HepG2 (cell line): ENCODE results near the gene PELO. TPM values are rescaled to one million over a fixed set of nuclear protein-coding genes. Genes with fewer than 3 reads are reported as not detected.

Source experiments
- CREB1 ChIP-seq, 2 experiments: fragments of 450-650 bp in 1 of 2; IDR thresholded peaks; 2 replicates each; pipeline ENCODE4 v1.6.1; 2016 to 2017; ENCODE audit warnings: control low read depth in 1 of 2, mild to moderate bottlenecking in 1 of 2, missing compliant biosample characterization in 1 of 2, missing genetic modification characterization in 1 of 2
- FOXK2 ChIP-seq: fragments of 450-650 bp; IDR thresholded peaks from 2 replicates; pipeline ENCODE4 v1.6.1; 2016
- FOXM1 ChIP-seq: sonication (generic); formaldehyde crosslinking; IDR thresholded peaks from 2 replicates; pipeline ENCODE4 v1.5.0; 2020; ENCODE audit warnings: missing genetic modification reagents
- HCFC1 ChIP-seq: fragments of 150-350 bp; IDR thresholded peaks from 2 replicates; pipeline ENCODE4 v1.6.1; 2014; ENCODE audit warnings: low read depth, low read length
- HNRNPUL1 ChIP-seq: fragments of 200-400 bp; formaldehyde crosslinking; IDR thresholded peaks from 2 replicates; pipeline ENCODE4 v1.6.1; 2017; ENCODE audit warnings: low read depth, mild to moderate bottlenecking, low read length, moderate library complexity
- ISX ChIP-seq: sonication (generic); formaldehyde crosslinking; conservative IDR thresholded peaks from 2 replicates; pipeline ENCODE4 v1.5.0; 2020; ENCODE audit warnings: missing genetic modification reagents
- KDM1A ChIP-seq: IDR thresholded peaks from 2 replicates; pipeline ENCODE4 v1.6.1; 2016; ENCODE audit warnings: missing compliant biosample characterization
- MTF1 ChIP-seq: sonication (generic); formaldehyde crosslinking; IDR thresholded peaks from 2 replicates; pipeline ENCODE4 v1.5.0; 2020; ENCODE audit warnings: missing genetic modification reagents
- MZF1 ChIP-seq: sonication (generic); formaldehyde crosslinking; IDR thresholded peaks from 2 replicates; pipeline ENCODE4 v1.8.1; 2023; ENCODE audit warnings: mild to moderate bottlenecking, missing genetic modification reagents, borderline replicate concordance
- NCOA2 ChIP-seq: sonication (generic); formaldehyde crosslinking; IDR thresholded peaks from 2 replicates; pipeline ENCODE4 v1.8.0; 2022; ENCODE audit warnings: inconsistent platforms
- NFATC3 ChIP-seq: sonication (generic); formaldehyde crosslinking; IDR thresholded peaks from 2 replicates; pipeline ENCODE4 v1.5.1; 2020; ENCODE audit warnings: mild to moderate bottlenecking, missing genetic modification reagents
- PAF1 ChIP-seq: IDR thresholded peaks from 2 replicates; pipeline ENCODE4 v1.6.1; 2016; ENCODE audit warnings: missing genetic modification reagents, missing compliant biosample characterization
- PTBP1 ChIP-seq: fragments of 200-400 bp; formaldehyde crosslinking; IDR thresholded peaks from 2 replicates; pipeline ENCODE4 v1.6.1; 2018; ENCODE audit warnings: low read length, low read depth; ENCODE audit not compliant: poor library complexity, severe bottlenecking
- RBFOX2 ChIP-seq: fragments of 200-400 bp; formaldehyde crosslinking; IDR thresholded peaks from 2 replicates; pipeline ENCODE4 v1.6.1; 2017; ENCODE audit warnings: low read depth, mild to moderate bottlenecking, low read length
- SP1 ChIP-seq, 2 experiments: fragments of 450-650 bp in 1 of 2; sonication (generic) in 1 of 2; formaldehyde crosslinking in 1 of 2; IDR thresholded peaks; 2 replicates each; pipeline versions ENCODE4 v1.4.0 to v1.6.1; 2016 to 2020; ENCODE audit warnings: missing genetic modification reagents in 1 of 2
- ZEB1 ChIP-seq: IDR thresholded peaks from 2 replicates; pipeline ENCODE4 v1.6.1; 2012; ENCODE audit warnings: mild to moderate bottlenecking, low read depth, inconsistent platforms; ENCODE audit not compliant: insufficient replicate concordance
- ZFP36 ChIP-seq: fragments of 150-350 bp; IDR thresholded peaks from 2 replicates; pipeline ENCODE4 v1.6.1; 2018; ENCODE audit warnings: borderline replicate concordance, low read length, low read depth; ENCODE audit not compliant: partially characterized antibody
- ZNF20 ChIP-seq: sonication (generic); formaldehyde crosslinking; IDR thresholded peaks from 2 replicates; pipeline ENCODE4 v1.4.0; 2020; ENCODE audit warnings: mild to moderate bottlenecking, moderate library complexity, missing genetic modification reagents
- ZNF256 ChIP-seq: sonication (generic); formaldehyde crosslinking; conservative IDR thresholded peaks from 2 replicates; pipeline ENCODE4 v1.4.0; 2020; ENCODE audit warnings: missing genetic modification reagents
- ZNF383 ChIP-seq: sonication (generic); formaldehyde crosslinking; IDR thresholded peaks from 2 replicates; pipeline ENCODE4 v1.4.0; 2020; ENCODE audit warnings: missing genetic modification reagents, mild to moderate bottlenecking, borderline replicate concordance
- ZNF546 ChIP-seq: sonication (generic); formaldehyde crosslinking; conservative IDR thresholded peaks from 2 replicates; pipeline ENCODE4 v1.8.1; 2023; ENCODE audit warnings: mild to moderate bottlenecking, missing genetic modification reagents
- ZNF549 ChIP-seq: sonication (generic); formaldehyde crosslinking; IDR thresholded peaks from 2 replicates; pipeline ENCODE4 v1.5.0; 2020; ENCODE audit warnings: missing genetic modification reagents
- ZNF607 ChIP-seq: sonication (generic); formaldehyde crosslinking; IDR thresholded peaks from 2 replicates; pipeline ENCODE4 v1.5.1; 2020; ENCODE audit warnings: missing genetic modification reagents, mild to moderate bottlenecking, borderline replicate concordance
- ZNF629 ChIP-seq: sonication (generic); formaldehyde crosslinking; conservative IDR thresholded peaks from 2 replicates; pipeline ENCODE4 v1.5.0; 2020; ENCODE audit warnings: missing genetic modification reagents
- ZNF784 ChIP-seq: sonication (generic); formaldehyde crosslinking; IDR thresholded peaks from 2 replicates; pipeline ENCODE4 v1.5.1; 2020; ENCODE audit warnings: missing genetic modification reagents, mild to moderate bottlenecking, borderline replicate concordance
- polyA plus RNA-seq, 8 experiments: library from polyadenylated mRNA; depleted of rRNA in 3 of 8; stranded (reverse) in 7 of 8; unstranded in 1 of 8; fragments of >200 nt; fragmentation: Illumina TruSeq in 4 of 8; extraction: Trizol in 4 of 8; gene quantifications; 2 replicates each; pipeline versions ENCODE4 v1.2.1 to v1.2.3, GENCODE V29; 2011 to 2016; ENCODE audit warnings: low read depth in 4 of 8, missing spikeins in 1 of 8, mixed read lengths in 1 of 8; ENCODE audit not compliant: insufficient read depth in 1 of 8
- total RNA-seq, 5 experiments: library from RNA; depleted of rRNA; stranded (reverse); fragments of >200 nt; fragmentation: Illumina TruSeq; extraction: Trizol; gene quantifications; 2 replicates each; pipeline ENCODE4 v1.2.3, GENCODE V29; 2016; ENCODE audit warnings: low read depth in 1 of 5
- TF ChIP-seq, protein P1 (sequence below): sonication (generic); formaldehyde crosslinking; IDR thresholded peaks from 2 replicates; pipeline ENCODE4 v1.4.0; 2020; ENCODE audit warnings: missing genetic modification reagents, borderline replicate concordance
- TF ChIP-seq, protein P2 (sequence below): sonication (generic); formaldehyde crosslinking; IDR thresholded peaks from 2 replicates; pipeline ENCODE4 v1.5.0; 2020; ENCODE audit warnings: missing genetic modification reagents

PELO gene
- total and polyA plus RNA-seq, 2 of the 13 experiments (the other 11 are each of a cell fraction or from before 2014, with no cell fraction given): 19.0 to 23.9 TPM

DNA sequence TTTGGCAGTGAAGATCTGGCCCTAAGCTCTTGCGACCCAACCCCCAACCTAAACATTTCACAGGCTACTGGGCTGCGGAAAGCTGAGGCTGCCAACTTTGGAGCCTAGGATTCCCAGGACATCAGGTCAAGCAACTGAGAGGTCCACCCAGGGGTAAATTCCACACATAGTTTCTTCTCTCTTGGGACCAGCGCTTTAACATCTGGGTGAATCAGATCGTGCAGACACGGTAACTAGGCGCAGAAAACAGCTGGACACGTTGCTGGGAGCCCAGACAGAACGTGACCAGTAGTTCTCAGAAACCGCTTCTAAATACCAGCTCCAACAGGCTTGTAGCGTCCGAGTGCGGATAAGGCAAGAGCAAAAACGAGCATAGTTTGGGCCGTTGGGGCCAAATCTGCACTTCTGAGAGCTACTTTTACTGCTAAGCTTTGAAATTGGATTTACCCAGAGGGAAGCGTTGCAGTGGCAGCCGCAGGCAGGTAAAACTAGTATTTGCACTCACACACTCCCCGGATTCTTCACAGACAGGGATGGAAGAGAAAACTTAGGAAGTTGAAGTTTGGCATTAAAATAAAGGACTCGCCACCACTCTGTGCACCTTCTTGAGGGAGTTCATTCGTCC is 11.8 kb downstream of the PELO start (continued):
- TF ChIP-seq, protein P1, sequence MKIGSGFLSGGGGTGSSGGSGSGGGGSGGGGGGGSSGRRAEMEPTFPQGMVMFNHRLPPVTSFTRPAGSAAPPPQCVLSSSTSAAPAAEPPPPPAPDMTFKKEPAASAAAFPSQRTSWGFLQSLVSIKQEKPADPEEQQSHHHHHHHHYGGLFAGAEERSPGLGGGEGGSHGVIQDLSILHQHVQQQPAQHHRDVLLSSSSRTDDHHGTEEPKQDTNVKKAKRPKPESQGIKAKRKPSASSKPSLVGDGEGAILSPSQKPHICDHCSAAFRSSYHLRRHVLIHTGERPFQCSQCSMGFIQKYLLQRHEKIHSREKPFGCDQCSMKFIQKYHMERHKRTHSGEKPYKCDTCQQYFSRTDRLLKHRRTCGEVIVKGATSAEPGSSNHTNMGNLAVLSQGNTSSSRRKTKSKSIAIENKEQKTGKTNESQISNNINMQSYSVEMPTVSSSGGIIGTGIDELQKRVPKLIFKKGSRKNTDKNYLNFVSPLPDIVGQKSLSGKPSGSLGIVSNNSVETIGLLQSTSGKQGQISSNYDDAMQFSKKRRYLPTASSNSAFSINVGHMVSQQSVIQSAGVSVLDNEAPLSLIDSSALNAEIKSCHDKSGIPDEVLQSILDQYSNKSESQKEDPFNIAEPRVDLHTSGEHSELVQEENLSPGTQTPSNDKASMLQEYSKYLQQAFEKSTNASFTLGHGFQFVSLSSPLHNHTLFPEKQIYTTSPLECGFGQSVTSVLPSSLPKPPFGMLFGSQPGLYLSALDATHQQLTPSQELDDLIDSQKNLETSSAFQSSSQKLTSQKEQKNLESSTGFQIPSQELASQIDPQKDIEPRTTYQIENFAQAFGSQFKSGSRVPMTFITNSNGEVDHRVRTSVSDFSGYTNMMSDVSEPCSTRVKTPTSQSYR (CRISPR knock-in tag): peak; percentile 49; the same call in 1 of the 2 replicates
- no peak for TF ChIP-seq HNRNPUL1
- TF ChIP-seq ZNF20 (CRISPR knock-in tag): no peak
- no peak for TF ChIP-seq KDM1A (CRISPR knock-in tag)
- peak; percentile 97; the same call in 1 of the 2 replicates for TF ChIP-seq ZNF256
- TF ChIP-seq, protein P2, sequence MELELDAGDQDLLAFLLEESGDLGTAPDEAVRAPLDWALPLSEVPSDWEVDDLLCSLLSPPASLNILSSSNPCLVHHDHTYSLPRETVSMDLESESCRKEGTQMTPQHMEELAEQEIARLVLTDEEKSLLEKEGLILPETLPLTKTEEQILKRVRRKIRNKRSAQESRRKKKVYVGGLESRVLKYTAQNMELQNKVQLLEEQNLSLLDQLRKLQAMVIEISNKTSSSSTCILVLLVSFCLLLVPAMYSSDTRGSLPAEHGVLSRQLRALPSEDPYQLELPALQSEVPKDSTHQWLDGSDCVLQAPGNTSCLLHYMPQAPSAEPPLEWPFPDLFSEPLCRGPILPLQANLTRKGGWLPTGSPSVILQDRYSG (CRISPR knock-in tag): no peak
- no peak for TF ChIP-seq ZFP36
- no peak for TF ChIP-seq ZNF629 (CRISPR knock-in tag)
- no peak for TF ChIP-seq SP1 (IDR thresholded peaks at IDR 0.05)
- no peak for TF ChIP-seq SP1 (CRISPR knock-in tag; IDR thresholded peaks at IDR 0.05)
- TF ChIP-seq NFATC3: 0 out of 2 replicates have a peak, but pooled peaks have one; percentile 48
- no peak for TF ChIP-seq FOXM1
- TF ChIP-seq ZNF383 (CRISPR knock-in tag): no peak
- TF ChIP-seq NCOA2 (CRISPR knock-in tag): no peak
- no peak for TF ChIP-seq ZNF784 (CRISPR knock-in tag)
- TF ChIP-seq HCFC1: no peak
- TF ChIP-seq MZF1 (CRISPR knock-in tag): no peak
- TF ChIP-seq PAF1 (CRISPR knock-in tag): no peak
- TF ChIP-seq ZNF607: no peak
- TF ChIP-seq ZEB1: no peak
- no peak for TF ChIP-seq RBFOX2
- TF ChIP-seq MTF1 (CRISPR knock-in tag): no peak
- no peak for TF ChIP-seq CREB1 (IDR thresholded peaks at IDR 0.05)
- TF ChIP-seq CREB1 (CRISPR knock-in tag; IDR thresholded peaks at IDR 0.05): peak; percentile 71
- TF ChIP-seq ZNF546 (CRISPR knock-in tag): no peak
- no peak for TF ChIP-seq PTBP1
- TF ChIP-seq ZNF549 (CRISPR knock-in tag): no peak
- TF ChIP-seq FOXK2: no peak
- no peak for TF ChIP-seq ISX (CRISPR knock-in tag)
